Head of caudate nucleus (tissue), 42 donors: Measurements from ENCODE around the gene TASOR2.
A peak's percentile ranks its signal among the peaks of the same experiment; 100 is the strongest.

Experiments used
- DNase-seq, 42 donors: peaks; one replicate each; pipeline versions ENCODE4 v3.0.0 to v3.0.0-alpha.2; 2020 to 2021; ENCODE audit warnings: mixed read lengths in 7 of 42
- intact Hi-C: fragments of 100-400 bp; cut with DNase I; formaldehyde crosslinking; loops from one replicate; pipeline ENCODE4 v1.15.0; 2022

Gene TASOR2, protein sequence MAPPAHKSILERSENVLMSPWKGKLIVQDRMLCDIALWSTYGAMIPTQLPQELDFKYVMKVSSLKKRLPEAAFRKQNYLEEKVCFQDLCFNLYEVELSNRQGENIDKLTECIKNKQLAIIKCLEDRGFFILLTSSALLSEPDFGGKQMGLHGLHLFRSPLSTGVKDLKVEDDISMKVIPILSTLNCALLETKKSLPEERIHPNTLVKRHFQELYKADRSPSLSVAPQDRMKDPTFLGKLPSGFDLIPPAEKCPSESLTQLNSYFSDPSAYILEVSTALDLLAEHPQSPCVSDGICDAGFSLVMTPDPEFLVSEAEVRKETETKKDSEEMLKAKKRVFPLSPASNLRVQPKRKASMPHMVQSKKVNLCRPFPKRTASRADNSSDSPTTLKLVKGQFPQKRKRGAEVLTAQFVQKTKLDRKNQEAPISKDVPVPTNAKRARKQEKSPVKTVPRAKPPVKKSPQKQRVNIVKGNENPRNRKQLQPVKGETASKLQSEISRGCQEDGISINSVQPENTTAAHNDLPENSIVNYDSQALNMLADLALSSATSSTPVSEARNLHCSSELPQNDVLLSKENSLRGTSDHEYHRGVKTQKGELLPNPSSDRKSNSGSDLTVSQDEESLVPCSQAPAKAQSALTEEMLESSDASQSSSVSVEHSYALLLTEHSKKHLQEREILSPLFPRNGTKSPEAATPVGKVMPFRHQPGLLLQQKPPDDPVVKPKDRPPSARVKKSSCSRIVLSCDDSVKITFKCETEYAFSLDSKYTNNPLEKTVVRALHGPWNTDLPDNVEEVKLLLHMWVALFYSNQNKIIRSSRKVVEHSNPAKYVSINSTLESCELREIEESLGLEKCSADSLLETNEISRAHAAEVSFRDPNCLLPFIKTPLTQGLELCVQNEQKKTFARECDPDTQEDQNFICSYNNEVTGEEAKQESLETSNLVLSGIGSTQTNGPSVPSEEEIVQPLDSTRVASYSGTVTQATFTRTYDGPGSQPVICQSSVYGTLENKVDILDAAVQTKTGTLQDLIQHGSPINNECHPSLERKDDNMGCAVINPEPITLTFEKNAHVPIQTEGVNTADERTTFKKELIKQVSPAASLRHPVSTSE (N-terminal part only)

DNA sequence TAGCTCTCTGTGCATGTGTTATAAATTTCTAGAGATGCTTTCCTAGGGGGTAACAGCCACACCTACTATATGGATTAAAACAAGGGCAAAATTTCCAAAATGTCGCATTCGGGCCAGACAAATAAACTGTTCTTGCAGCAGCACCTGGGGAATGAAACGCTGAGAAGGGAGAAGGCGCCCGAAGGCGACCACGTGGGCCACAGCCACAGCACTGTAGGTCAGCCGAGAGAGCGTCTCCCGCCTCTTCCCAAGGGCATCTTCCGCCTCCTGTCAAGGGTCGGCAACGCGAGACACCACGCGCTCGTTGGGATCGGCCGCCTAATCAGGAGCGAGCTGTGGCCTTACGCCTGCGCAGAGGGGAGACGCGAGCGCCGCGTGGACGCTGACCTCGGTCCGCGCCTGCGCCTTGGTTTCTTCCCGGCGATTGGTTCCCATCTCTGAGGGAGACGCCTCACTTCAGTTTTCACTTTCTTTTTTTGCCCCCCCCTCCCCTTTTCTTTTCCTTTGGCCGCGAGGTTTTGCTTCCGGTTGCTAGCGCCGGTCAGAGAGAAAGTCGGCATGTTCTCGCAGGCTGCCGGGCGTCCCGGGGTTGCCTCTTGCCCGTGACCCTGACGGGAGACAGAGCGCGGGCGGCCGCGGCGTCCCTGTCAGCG, at the start of gene TASOR2:
Gene TASOR2, plus strand, starts transcription at position 521 of the 653 bp plus-strand sequence. CDS start 35,805 bp downstream, outside the sequence.
- peak; percentile 92 to 99 (median 97) for DNase-seq
- intact Hi-C loops = loop anchor here (2.0 kb wide), 2 partner anchors 18 to 128 kb away; partner anchors contain the start of genes ASB13 and GDI2

DNA sequence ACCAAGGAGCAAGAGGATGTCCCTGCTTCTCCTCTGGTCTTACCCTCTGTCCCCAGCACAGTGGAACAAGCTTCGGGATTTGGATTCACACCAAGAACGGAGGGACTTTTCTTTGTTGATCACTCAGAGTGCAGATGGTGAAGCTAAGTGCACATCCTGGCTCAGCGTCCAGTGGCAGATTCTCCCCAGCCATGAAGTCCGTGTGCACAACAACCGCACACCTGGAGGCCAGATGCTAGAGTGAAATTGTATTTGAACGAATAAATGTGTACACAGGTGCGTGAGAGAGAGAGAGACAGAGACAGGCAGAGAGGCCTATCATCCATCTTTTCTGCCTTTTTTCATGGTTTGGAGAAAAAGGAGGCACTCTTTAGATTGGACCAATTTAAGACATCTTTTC, 49.7 kb upstream of the TASOR2 start:
- no peak for DNase-seq
- intact Hi-C loops = no loop called here

DNA sequence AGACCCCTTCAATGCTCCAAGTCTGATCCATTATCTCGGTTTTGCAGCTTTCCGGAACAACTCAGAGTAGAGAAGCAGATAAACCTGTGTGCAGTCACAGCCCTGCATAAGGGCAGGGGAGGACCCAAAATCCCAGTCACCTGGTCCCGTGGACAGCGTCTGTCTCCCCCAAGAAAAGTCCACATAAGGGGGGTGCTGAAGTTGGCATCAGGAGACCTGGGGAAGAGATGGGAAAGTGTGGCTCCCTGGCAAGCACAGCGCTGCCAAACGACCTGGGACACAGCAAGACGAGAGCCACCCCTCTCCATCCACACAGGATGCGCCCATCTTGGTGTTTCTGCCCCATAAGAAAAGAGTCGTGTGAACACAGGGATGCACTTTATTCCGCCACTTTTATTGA, 46.1 kb upstream of the TASOR2 start:
- intact Hi-C loops = no loop called here
- no peak for DNase-seq

DNA sequence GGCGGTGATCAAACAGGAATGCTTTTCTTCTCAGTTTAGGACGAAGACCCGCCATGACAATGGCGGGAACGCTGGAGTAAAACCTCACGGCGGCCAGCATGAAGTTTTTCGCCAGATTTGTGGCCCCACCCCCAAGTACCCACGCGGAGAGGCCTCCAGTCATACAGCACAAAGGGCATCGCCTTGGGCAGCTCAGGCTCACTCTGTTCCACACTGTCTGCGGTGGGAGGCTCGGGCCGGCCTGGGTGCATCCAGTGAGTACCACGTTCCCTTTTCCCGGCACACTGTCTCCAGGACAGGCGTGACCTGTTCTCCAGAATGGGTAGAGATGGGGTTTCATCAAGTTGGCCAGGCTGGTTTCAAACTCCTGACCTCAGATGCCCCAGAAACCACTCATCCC, 45.6 kb upstream of the TASOR2 start:
- no peak for DNase-seq
- intact Hi-C loops = no loop called here

DNA sequence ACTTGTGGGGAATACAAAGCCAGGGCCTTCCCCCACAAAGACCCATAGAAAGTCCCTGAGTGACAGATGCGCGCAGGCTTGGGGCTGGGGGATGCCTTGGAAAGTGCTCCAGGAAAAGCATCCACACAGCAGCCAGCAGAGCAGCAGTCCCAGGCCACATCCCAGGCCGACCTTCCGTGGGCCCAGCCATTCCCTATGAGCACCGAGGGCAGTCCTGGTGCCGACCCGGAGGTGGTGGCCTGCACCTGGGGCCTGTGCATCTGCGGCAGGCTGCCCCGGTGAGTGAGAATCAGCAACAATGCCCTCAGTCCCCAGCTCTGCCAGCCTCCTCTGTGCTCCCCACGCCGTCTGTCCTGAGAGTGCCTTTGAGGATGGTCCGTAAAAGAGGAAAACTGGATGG, 44.6 kb upstream of the TASOR2 start:
- no peak for DNase-seq
- intact Hi-C loops = no loop called here

DNA sequence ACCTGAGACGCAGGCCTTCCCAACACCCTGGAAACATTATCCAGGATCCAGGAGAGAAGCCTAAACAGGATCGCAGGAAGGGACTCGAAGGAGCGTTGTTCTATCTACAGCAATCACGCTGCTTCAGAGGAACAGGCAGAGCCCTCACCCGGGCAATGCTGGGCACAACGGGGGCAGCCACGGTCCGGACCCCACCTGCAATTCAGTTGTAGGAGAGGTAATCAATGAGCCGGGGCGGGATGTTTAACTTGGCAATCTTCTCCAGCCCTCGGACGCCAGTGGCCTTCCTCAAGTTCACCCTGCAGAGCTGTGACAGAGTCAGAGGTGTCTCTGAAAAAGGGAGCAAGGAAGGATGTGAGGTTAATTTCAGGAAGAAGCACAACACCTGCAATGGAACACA, 44.1 kb upstream of the TASOR2 start:
- intact Hi-C loops = no loop called here

DNA sequence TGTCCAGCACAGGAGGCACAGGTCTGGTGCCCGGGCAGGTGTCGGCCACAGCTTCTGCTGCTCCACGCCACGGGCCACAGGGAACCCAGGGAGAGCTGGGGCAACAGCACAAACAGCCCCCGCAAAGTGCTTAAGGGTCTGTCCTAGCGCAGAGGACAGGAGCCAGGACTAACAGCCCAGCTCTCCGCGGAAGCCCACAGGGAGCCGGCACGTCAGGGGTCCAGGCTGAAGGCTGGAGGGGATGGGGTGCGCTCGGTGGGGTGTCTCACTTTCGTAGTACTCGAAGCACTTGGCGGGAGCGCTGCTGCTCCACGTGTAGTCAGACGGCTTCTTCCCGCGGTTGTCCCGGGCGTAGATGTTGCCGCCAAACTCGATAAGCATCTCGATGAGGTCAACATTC, 43.1 kb upstream of the TASOR2 start:
- no peak for DNase-seq
- intact Hi-C loops = no loop called here

More for the DNA sequence above, 44.1 kb upstream of the TASOR2 start:
- DNase-seq = no peak

DNA sequence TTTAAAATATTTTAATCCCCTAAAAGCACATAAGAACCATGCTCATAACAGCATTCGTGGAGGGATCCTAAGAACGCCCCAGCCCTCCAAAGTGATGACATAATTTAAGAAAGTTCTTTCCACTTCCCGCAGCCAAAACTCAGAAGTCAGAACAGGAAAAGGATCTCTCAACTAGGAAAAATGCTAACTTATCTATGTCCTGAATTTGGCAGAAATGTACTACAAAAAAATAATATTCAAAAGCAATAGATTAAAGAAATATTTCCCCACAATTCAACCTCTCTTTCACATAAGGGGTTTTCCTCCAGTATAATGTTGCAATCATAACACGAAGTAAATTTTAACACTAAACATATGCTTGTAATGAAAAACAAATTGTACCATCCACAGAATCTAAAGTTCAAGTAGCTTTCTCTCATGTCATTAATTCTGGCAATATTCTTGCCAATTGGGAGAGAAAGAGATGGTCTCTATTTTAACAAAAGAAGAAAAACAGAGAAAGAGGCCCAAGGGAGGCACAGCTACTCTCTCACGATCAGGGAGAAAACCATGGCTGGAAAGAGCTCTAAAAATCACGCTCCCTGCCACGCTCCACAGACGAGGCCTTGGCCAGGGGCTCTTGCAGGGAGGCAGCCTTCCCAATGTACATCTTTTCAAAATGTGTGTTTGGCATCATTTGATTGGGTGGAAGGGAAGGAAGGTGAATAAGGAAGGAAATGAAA, 41.1 kb upstream of the TASOR2 start:
- no peak for DNase-seq
- intact Hi-C loops = no loop called here

DNA sequence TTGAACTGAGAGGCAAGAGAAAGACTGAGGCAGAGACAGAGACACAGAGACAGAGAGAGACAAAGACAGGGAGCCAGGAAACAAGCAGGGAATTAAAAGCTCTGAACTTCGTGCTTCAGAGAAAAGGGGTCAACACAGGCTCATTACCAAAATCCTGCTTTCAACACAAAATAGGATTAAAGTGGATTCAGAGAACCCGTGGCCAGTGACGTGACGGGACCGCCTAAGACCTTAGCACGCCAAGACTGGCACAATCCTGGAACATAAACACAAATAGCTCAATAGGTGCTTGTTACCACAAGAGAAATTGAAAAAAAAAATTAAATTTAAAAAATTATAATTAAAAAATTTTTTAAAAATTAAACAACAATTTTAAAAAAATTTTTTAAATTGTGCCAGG, 39.7 kb upstream of the TASOR2 start:
- DNase-seq = no peak

DNA sequence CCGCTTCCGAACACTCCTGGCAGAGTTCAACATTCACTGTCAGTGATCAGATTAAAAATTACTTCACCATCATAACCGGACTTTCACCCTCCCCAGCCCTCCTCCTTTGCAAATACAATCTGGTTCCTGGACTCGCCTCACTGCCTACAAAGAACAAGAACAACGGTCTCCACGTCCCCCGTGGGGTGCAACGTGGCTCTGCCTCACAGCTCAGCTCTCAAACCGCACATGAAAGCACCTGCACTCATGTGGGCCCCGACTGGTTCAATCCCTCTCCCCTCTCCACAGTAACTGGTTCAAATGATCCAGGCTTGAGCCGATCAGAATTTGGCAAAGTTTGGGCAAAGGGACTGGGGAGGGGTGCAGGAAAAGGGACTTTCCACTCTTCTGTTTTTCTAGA, 39.3 kb upstream of the TASOR2 start:
- intact Hi-C loops = no loop called here
- no peak for DNase-seq

More for the DNA sequence above, 39.7 kb upstream of the TASOR2 start:
- intact Hi-C loops = no loop called here

DNA sequence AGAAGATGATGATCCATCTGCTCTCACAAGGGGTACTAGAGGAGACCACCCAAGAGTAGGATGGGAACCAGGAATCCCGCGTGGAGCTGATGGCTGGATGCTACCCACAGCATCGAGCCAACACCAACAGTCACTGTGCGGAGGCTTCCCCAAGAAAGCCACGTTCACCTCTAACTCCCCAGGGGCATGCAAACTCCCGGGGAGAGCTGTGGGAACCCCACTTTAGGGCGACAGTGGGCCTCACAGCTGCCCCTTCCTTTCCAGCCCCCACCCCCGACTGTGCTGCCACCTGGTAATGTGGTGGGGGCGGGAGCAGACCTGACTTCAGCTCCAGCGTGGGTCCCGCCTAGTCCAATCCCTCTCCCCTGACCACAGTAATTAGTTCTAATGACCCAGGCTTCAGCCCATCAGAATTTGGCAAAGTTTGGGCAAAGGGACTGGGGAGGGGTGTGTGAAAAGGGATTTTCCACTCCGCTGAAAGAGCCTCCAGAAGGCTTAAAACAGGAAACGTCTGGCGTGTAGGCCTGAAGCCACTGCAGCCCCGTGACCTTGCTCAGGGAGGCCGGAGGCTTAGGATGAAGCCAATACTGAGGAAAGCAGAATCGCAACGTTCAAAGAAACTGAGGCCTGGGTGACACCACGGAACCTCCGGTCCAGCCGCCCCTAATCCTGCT, 38.6 kb upstream of the TASOR2 start:
- DNase-seq = no peak
- intact Hi-C loops = no loop called here

DNA sequence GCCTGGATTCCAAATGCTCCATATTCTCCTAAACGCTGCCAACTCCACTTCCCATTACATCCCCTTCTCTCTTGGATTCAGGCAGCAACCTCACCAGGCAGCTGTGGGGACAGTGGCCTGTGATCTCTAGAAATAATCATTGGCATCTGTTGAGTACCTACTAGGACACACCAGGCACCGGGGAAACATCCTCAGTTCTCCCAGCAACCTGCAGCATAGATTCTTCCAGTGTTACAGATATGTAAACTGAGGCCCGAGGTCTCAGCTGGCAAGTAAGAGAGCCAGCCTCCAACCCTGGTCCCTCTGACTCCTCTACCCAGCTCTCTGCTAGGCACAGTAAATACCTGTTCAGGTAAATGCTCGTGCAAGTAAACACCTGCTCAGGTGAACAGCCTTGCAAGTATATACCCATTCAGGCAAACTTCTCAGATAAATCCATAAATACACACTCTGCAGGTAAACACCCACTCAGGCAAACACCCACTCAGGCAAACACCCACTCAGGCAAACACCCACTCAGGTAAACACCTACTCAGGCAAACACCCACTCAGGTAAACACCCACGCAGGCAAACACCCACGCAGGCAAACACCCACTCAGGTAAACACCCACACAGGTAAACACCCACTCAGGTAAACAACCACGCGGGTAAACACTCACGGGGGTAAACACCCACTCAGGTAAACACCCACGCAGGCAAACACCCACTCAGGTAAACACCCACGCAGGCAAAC, 37.0 kb upstream of the TASOR2 start:
- intact Hi-C loops = no loop called here
- DNase-seq = no peak

DNA sequence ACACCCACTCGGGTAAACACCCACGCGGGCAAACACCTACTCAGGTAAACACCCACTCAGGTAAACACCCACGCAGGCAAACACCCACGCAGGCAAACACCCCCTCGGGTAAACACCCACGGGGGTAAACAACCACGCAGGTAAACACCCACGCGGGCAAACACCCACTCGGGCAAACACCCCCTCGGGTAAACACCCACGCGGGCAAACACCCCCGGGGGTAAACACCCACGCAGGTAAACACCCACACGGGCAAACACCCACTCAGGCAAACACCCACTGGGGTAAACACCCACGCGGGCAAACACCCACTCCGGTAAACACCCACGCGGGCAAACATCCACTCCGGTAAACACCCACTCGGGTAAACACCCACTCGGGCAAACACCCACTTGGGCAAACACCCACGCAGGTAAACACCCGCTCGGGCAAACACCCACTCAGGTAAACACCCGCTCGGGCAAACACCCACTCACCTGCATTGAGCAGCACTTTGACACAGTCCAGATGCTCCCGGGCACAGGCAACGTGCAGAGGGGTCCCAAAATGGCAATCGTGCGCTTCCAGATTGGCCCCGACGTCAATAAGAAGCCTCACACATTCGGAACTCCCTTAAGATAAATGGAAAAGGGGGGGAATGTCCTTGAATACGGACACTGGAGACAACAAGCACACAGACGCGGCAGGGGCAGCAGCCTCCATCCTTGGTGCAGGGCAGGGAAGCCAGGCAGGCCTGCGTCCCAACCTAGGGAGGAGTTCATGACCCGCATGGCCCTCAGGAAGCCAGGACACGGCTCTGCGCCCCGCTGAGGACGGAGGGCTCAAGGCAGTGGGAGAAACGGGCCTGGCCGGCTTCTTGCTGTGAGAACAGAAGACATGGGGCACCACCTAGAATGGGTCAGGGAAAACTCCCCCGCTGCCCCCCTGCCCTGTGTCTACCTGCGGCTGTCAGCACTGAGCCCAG, 35.9 kb upstream of the TASOR2 start:
- DNase-seq = no peak
- intact Hi-C loops = no loop called here

DNA sequence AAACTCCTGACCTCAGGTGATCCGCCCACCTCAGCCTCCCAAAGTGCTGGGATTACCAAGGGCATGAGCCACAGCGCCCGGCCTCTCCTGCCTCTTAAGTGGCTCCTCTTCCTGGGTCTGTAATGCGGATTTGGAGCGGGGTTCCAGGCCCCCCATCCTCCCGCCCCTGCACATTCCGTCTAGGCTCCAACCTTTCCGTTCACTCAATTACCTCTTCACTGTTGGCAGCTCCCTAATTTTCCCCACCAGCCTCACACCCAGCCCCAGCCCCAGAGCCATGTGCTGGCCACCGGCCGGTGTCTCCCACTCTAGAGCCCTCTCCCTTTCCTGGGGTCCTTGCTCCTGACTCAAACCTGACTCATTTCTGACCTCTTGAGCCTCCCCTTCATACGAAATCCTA, 34.9 kb upstream of the TASOR2 start:
- DNase-seq = no peak
- intact Hi-C loops = no loop called here

DNA sequence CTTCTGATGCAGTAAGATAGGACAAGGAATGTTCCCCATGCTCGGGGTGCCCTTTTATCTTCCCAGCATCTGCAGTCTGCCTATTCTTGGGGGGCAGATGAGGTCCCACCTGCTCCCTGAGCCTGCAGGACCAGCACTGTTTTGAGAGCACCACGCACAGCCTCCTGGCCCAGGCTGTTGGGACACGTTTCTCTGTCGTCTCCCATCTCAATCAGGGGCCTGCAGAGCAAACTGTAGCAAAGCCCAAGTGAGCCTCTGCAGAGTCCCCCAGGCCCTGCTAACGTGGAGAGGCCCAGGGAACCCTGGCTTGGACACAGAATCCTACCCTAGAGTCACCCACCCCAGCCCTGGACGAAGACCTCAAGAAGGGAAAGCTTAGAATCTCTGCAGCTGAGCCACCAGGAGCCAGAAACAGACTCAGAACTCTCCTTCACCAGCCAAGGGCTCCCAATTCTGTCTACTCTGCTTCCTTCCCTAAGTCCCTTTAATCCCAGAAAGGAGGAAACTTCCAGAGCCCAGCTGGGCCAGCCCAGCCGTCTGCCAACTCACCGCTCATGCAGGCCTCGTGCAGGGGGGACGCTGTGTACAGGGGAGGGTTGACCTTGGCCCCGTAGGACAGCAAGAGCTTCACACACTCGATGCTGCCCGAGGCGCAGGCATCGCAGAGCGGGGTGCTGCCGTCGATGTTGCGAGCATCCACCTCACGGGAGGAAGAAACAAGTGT, 33.8 kb upstream of the TASOR2 start:
- no peak for DNase-seq
- intact Hi-C loops = no loop called here

DNA sequence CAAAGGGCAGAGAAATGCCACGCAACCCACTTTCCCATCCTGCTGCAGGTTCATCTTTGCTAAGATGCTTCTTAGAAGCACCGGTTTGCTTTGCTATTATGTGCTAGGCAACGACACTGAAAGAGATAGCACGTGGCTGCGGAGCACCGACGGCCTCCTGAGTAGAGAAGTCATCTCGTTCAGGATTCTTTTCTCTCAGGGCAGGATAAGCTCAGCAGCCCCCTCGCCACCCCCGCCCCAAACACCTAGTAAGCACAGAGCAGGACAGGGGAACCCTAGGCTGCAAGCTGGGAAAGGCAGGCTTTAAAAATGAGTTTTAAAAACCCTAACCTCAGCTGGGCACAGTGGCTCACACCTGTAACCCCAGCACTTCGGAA, 33.3 kb upstream of the TASOR2 start:
- DNase-seq = no peak
- intact Hi-C loops = no loop called here
